ENCODE data around the gene CDH4.

CDH4 gene

GRCh38 chr20:61674121-61674520 lies 422.1 kb downstream of the CDH4 start:
- TF ChIP-seq CTCF (IDR thresholded peaks at IDR 0.05; ENCODE audit: borderline replicate concordance, extremely low read depth, low read length, poor library complexity, severe bottlenecking) (no peak), EZH2 (IDR thresholded peaks at IDR 0.05; ENCODE audit: borderline replicate concordance, low read depth, low read length, severe bottlenecking) (no peak)
- Histone ChIP-seq H3K4me3 (ENCODE audit: low read depth in 1 of 2, low read length in 2 of 2) (no peak overlapping the region), H2AFZ (ENCODE audit: low read depth, low read length) (no peak overlapping the region), H4K20me1 (ENCODE audit: insufficient read depth, low read length) (peaks cover 4% of the 10 kb centered on the region; the same call in 1 of the 2 replicates), H3K27ac (ENCODE audit: low read length) (no peak overlapping the region), H3K36me3 (ENCODE audit: insufficient read depth, low read length) (no peaks in the 10 kb centered on the region), H3K4me1 (ENCODE audit: insufficient read depth, low read length) (no peaks in the 10 kb centered on the region), H3K27me3 (ENCODE audit: insufficient read depth, low read length, poor library complexity) (peaks cover 3% of the 10 kb centered on the region), H3K9me3 (ENCODE audit: insufficient read depth, low read length, severe bottlenecking) (no peaks in the 10 kb centered on the region), H3K9ac (ENCODE audit: low read depth, low read length) (no peak overlapping the region), H3K4me2 (ENCODE audit: insufficient read depth, low read length) (no peak overlapping the region), H3K79me2 (ENCODE audit: insufficient read depth, low read length) (no peaks in the 10 kb centered on the region)
- DNase-seq = no peak
- ATAC-seq (ENCODE audit: insufficient read depth, low read depth) = no peak

DNA sequence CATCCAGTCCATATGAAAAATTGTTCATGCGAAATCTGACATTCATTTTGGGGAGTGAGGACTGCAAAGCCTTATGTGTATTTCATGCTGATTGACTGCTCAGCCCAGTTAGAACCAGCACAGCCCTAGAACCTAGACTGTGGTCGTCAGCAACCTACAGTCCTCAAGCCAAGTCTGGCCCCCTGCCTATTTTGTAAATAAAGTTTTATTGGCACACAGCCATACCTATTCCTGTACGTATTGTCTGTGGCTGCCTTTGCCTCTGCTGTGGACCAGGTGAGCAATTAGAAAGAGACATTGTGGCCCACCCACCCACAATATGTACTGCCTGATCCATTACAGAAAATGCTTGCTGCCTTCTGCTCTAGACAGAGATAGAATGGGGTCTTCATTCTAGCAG lies 422.6 kb downstream of the CDH4 start:
- H4K20me1 ChIP-seq (ENCODE audit: insufficient read depth, low read length) = peaks cover 4% of the 10 kb centered on the region; the same call in 1 of the 2 replicates
- no peak overlapping the region for H2AFZ ChIP-seq (ENCODE audit: low read depth, low read length)
- no peaks in the 10 kb centered on the region for H3K4me1 ChIP-seq (ENCODE audit: insufficient read depth, low read length)
- no peak overlapping the region for H3K4me2 ChIP-seq (ENCODE audit: insufficient read depth, low read length)
- no peak overlapping the region for H3K27ac ChIP-seq (ENCODE audit: low read length)
- H3K27me3 ChIP-seq (ENCODE audit: insufficient read depth, low read length, poor library complexity) = peaks cover 3% of the 10 kb centered on the region
- H3K4me3 ChIP-seq (ENCODE audit: low read depth in 1 of 2, low read length in 2 of 2) = no peak overlapping the region
- H3K9me3 ChIP-seq (ENCODE audit: insufficient read depth, low read length, severe bottlenecking) = no peaks in the 10 kb centered on the region
- no peak overlapping the region for H3K9ac ChIP-seq (ENCODE audit: low read depth, low read length)
- no peaks in the 10 kb centered on the region for H3K79me2 ChIP-seq (ENCODE audit: insufficient read depth, low read length)
- no peak for DNase-seq
- TF ChIP-seq CTCF (IDR thresholded peaks at IDR 0.05; ENCODE audit: borderline replicate concordance, extremely low read depth, low read length, poor library complexity, severe bottlenecking) (no peak), EZH2 (IDR thresholded peaks at IDR 0.05; ENCODE audit: borderline replicate concordance, low read depth, low read length, severe bottlenecking) (no peak)
- ATAC-seq (ENCODE audit: insufficient read depth, low read depth) = no peak
- no peaks in the 10 kb centered on the region for H3K36me3 ChIP-seq (ENCODE audit: insufficient read depth, low read length)

DNA sequence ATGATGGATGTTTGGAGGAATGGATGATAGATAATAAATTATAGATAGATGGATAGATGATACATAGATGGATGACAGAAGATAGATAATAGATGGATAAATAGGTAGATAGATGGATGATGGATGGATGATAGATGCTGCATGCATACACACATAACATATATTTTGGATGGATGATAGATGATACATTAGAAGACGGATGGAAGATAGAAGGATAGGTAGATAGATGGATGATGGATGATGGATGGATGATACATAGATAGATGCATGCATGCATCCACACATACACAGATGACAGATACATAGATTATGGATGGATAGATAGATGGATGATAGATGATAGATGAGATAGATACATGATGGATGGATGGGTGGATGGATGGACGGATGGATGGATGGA lies 425.9 kb downstream of the CDH4 start:
- TF ChIP-seq CTCF (IDR thresholded peaks at IDR 0.05; ENCODE audit: borderline replicate concordance, extremely low read depth, low read length, poor library complexity, severe bottlenecking) = no peak
- no peak for TF ChIP-seq EZH2 (IDR thresholded peaks at IDR 0.05; ENCODE audit: borderline replicate concordance, low read depth, low read length, severe bottlenecking)
- 0 out of 2 replicates have a peak, but pooled peaks cover 5% of the 10 kb centered on the region for H4K20me1 ChIP-seq (ENCODE audit: insufficient read depth, low read length)
- no peaks in the 10 kb centered on the region for H3K9me3 ChIP-seq (ENCODE audit: insufficient read depth, low read length, severe bottlenecking)
- H3K27me3 ChIP-seq (ENCODE audit: insufficient read depth, low read length, poor library complexity) = peaks cover 3% of the 10 kb centered on the region
- H3K9ac ChIP-seq (ENCODE audit: low read depth, low read length) = no peak overlapping the region
- H3K79me2 ChIP-seq (ENCODE audit: insufficient read depth, low read length) = no peaks in the 10 kb centered on the region
- no peak overlapping the region for H3K27ac ChIP-seq (ENCODE audit: low read length)
- H3K36me3 ChIP-seq (ENCODE audit: insufficient read depth, low read length) = no peaks in the 10 kb centered on the region
- no peaks in the 10 kb centered on the region for H3K4me1 ChIP-seq (ENCODE audit: insufficient read depth, low read length)
- no peak for DNase-seq
- ATAC-seq (ENCODE audit: insufficient read depth, low read depth) = no peak
- H2AFZ ChIP-seq (ENCODE audit: low read depth, low read length) = no peak overlapping the region
- no peak overlapping the region for H3K4me3 ChIP-seq (ENCODE audit: low read depth in 1 of 2, low read length in 2 of 2)
- no peak overlapping the region for H3K4me2 ChIP-seq (ENCODE audit: insufficient read depth, low read length)

- Histone ChIP-seq H3K27me3 (ENCODE audit: insufficient read depth, low read length, poor library complexity) (no peaks in the 10 kb centered on the region), H2AFZ (ENCODE audit: low read depth, low read length) (no peak overlapping the region), H3K79me2 (ENCODE audit: insufficient read depth, low read length) (no peaks in the 10 kb centered on the region), H3K9me3 (ENCODE audit: insufficient read depth, low read length, severe bottlenecking) (no peaks in the 10 kb centered on the region), H3K4me3 (ENCODE audit: low read depth in 1 of 2, low read length in 2 of 2) (no peak overlapping the region), H3K4me1 (ENCODE audit: insufficient read depth, low read length) (no peaks in the 10 kb centered on the region), H3K27ac (ENCODE audit: low read length) (no peak overlapping the region), H4K20me1 (ENCODE audit: insufficient read depth, low read length) (0 out of 2 replicates have a peak, but pooled peaks cover 5% of the 10 kb centered on the region), H3K4me2 (ENCODE audit: insufficient read depth, low read length) (no peak overlapping the region), H3K36me3 (ENCODE audit: insufficient read depth, low read length) (no peaks in the 10 kb centered on the region), H3K9ac (ENCODE audit: low read depth, low read length) (no peak overlapping the region)
- no peak for ATAC-seq (ENCODE audit: insufficient read depth, low read depth)
- DNase-seq = no peak
- no peak for TF ChIP-seq EZH2 (IDR thresholded peaks at IDR 0.05; ENCODE audit: borderline replicate concordance, low read depth, low read length, severe bottlenecking)
- TF ChIP-seq CTCF (IDR thresholded peaks at IDR 0.05; ENCODE audit: borderline replicate concordance, extremely low read depth, low read length, poor library complexity, severe bottlenecking) = no peak
These were observed 426.4 kb downstream of the CDH4 start for GRCh38 chr20:61678437-61678836.
